Measurements from ENCODE around the gene DCDC2.
"Not testable (repeated sequence)": the region's sequence is repeated elsewhere in the genome, so short reads cannot be mapped to it uniquely, and the experiment has no call there.

Gene DCDC2

GRCh38 chr6:24214984-24215383 lies 142.9 kb downstream of the DCDC2 start:
- CTCF ChIA-PET: interaction anchor here (1.2 to 2.6 kb wide), 3 partner anchors 8 to 801 kb away, joined by 3 to 9 read pairs (median 6); no protein-coding TSS in a partner anchor
- TF ChIP-seq CTCF (IDR thresholded peaks at IDR 0.05; ENCODE audit: control extremely low read depth, extremely low read depth, low read depth, missing control alignments): no peak
- POLR2A ChIA-PET: no interaction called here
- DNase-seq (ENCODE audit: extremely low spot score): no peak

GRCh38 chr6:24207413-24207812 lies 150.4 kb downstream of the DCDC2 start:
- ChIA-PET POLR2A (no interaction called here), CTCF (interaction anchor here (1.5 kb wide), 1 partner anchor 14 kb away, joined by 4 read pairs; no protein-coding TSS in a partner anchor)
- no peak for DNase-seq (ENCODE audit: extremely low spot score)
- TF ChIP-seq CTCF (IDR thresholded peaks at IDR 0.05; ENCODE audit: control extremely low read depth, extremely low read depth, low read depth, missing control alignments): no peak

- peak; percentile 38 for TF ChIP-seq CTCF (IDR thresholded peaks at IDR 0.05; ENCODE audit: control extremely low read depth, extremely low read depth, low read depth, missing control alignments)
- ChIA-PET CTCF (interaction anchor here (0.8 to 2.7 kb wide), 14 partner anchors 9 to 791 kb away, joined by 3 to 9 read pairs (median 3); no protein-coding TSS in a partner anchor), POLR2A (no interaction called here)
- DNase-seq (ENCODE audit: extremely low spot score): peak; percentile 14
Observed at GRCh38 chr6:24205020-24205492, 152.8 kb downstream of the DCDC2 start.

GRCh38 chr6:24204113-24204512 lies 153.7 kb downstream of the DCDC2 start:
- CTCF ChIA-PET: interaction anchor here (1.5 to 2.7 kb wide), 3 partner anchors 18 to 149 kb away, joined by 3 to 9 read pairs (median 3); no protein-coding TSS in a partner anchor
- DNase-seq (ENCODE audit: extremely low spot score); POLR2A ChIA-PET: not testable (repeated sequence)

- no peak for TF ChIP-seq CTCF (IDR thresholded peaks at IDR 0.05; ENCODE audit: control extremely low read depth, extremely low read depth, low read depth, missing control alignments)
- POLR2A ChIA-PET: no interaction called here
- DNase-seq (ENCODE audit: extremely low spot score): no peak
- CTCF ChIA-PET: no interaction called here
Observed at GRCh38 chr6:24197892-24198291, 160.0 kb downstream of the DCDC2 start.

GRCh38 chr6:24195836-24196597 lies 161.8 kb downstream of the DCDC2 start:
- DNase-seq (ENCODE audit: extremely low spot score): no peak
- POLR2A ChIA-PET: no interaction called here
- CTCF ChIA-PET: interaction anchor here (1.5 kb wide), 1 partner anchor 9 kb away, joined by 7 read pairs; no protein-coding TSS in a partner anchor
- TF ChIP-seq CTCF (IDR thresholded peaks at IDR 0.05; ENCODE audit: control extremely low read depth, extremely low read depth, low read depth, missing control alignments): no peak

Data from GM10248 (cell line).